HCEC 1CT (cell line): ENCODE results near the gene MAML1.
"Not testable (repeated sequence)": the region's sequence is repeated elsewhere in the genome, so short reads cannot be mapped to it uniquely, and the experiment has no call there.

Experiments used
- DNase-seq: peaks from one replicate; pipeline ENCODE4 v3.0.0-alpha.2; 2017

The MAML1 gene

DNA sequence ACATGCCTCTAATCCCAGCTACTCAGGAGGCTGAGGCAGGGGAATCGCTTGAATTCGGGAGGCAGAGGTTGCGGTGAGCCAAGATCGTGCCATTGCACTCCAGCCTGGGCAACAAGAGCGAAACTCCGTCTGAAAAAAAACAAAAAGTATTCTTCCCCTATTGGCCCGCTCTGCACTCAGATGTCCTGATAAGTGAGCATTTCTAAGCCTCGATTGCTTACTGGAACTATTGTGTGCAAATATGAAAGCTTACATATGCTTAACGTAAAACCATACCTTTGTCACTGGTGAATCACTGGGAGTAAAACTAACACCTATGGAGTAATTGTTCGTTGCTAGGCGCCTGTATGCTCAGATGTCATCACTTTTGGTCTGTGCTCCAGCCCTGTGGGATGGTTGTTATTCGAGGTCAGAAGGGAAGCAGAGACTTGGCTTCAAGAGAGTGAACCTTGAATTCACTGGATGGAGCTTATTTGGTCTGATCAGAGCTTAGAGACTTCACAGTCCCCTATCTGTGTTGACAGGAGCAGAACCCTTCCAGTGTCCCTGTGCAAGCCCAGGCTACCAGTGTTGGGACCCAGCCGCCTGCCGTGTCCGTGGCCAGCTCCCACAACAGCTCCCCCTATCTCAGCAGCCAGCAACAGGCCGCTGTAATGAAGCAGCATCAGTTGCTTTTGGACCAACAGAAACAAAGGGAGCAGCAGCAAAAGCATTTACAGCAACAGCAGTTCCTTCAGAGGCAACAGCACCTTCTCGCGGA, 35.9 kb downstream of the MAML1 start:
- no peak for DNase-seq

DNA sequence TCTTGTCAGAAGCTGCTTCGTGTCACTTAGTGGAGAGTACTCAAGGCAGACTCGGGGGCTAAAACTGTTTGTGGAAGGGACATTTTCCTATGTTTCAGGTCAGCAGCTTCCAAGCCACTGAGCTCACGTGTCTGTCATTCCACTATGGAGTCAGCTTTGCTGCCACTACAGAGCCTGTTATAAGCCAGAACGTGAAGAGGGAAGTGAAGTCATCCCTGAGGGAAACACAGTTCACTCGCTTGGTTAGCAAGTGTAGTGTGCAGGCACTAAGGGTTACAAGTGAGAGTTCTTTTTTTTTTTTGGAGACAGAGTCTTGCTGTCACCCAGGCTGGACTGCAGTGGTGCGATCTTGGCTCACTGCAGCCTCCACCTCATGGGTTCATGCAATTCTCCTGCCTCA, 36.6 kb downstream of the MAML1 start:
- DNase-seq = no peak

DNA sequence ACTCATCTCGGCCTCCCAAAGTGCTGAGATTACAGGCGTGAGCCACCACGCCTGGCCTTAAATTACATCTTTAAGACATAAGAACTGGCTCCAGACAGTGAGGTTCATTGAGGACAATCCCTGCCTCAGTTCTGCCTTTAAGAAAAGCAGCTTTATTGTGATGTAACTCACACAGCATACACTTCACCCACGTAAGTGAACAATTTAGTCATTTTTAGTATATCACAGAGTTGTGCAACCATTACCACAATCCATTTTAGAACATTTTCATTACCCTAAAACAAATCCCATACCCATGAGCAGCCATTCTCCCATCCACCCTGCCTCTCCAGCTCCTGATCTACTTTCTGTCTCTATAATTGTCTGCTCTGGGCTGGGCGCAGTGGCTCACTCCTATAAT, 37.2 kb downstream of the MAML1 start:
- DNase-seq = no peak

DNA sequence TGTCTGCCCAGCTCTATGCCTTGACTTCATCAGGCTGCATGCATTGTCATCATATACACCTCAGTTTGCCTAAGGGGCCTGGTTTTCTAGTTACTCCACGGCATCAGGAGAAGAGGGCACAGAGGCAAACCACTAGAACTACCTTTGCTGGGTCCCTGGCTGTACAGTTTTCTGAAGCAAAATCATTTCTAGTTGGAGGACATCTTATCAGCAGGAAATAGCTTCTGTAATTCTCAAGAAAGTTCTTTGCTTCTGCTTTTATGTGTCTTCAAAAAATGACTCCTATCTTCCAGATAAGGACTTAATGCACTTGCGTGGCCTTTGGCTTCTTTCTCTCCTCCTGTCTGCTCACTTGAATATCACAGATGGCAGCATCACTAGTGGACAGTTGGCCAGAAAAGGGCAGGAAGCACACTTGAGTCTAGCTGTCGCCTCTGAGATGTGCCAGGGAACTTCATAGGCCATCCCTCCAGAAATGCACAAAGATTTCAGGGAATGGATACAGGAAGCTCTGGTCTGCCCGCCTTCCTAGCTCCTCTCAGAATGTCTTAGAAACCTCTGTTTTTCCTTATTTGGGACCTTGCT, 38.8 kb downstream of the MAML1 start:
- DNase-seq = no peak

DNA sequence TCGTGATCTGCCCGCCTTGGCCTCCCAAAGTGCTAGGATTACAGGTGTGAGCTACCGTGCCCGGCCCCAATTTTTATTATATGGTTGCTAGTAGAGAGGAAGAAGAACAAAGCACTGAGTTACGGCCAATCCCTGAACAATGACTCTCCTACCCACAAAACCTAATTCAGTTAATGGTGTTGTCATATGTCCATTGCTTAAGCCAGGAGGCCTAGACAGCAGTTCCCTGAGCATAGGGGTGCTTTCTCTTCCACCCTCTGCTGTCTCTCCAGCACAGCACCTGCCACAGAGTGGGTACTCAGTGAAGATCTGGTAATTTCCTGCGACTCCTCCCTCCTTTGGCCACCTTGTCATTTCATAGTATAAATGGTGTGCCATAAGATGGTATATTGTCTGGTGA, 39.7 kb downstream of the MAML1 start:
- DNase-seq = no peak

DNA sequence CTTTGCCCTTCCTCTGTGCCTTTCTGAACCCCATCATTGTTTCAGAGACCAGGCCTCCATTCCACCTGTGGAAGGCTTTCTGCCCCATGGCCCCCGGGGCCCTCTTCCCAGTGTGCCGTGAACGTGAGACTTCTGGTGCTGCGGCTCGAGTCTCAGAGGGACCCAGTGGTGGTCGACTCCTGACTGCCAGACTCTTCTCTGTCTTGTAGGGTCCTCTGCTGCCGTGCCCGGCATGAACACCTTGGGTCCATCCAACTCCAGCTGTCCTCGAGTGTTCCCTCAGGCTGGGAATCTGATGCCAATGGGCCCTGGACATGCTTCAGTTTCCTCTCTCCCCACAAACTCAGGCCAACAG, 41.0 kb downstream of the MAML1 start:
- no peak for DNase-seq

- no peak for DNase-seq
Measured at GRCh38 chr5:179774442-179774841, 41.8 kb downstream of the MAML1 start.

DNA sequence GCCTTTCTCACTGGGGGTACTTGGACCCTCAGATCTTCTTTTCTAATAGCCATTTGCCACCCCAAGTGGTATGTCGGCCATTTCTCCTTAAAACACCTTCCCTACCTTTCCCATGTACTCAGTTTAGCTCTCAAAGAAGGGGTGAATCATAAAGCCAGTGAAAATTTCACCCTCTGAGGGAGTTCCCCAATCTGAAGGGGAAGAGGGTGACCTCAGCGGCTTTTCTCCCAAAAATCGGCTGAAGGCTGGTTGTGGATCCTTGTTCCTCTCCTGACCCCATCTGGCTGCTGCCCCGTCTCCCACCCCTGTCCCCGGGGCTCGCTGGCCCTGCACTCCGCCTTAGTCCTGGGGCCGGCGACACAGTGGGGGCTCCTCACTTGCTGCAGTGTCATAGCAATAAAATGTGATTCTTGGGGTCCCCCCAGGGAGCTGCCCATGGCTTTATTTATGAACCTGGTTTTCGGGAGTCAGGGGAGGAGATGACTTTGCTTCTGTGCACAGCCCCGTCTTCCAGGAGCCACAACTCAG, 43.9 kb downstream of the MAML1 start:
- no peak for DNase-seq

DNA sequence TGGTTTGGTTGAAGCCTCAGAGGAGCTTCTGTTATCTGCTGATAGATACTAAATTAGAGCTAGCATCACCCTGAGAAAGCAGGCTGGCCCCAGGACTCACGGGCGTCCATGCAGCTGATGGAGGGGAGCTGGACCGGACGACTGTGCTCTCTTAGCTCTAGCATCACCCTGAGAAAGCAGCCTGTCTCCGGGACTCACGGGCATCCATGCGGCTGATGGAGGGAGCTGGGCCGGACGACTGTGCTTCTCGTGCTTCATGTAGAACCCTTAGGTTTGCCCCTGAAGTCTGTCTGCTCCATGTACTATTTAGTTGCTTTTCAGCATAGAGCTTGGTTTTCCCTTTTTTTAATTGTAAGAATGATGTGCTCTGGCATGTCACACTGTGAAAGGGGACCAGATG, 44.8 kb downstream of the MAML1 start:
- no peak for DNase-seq

DNA sequence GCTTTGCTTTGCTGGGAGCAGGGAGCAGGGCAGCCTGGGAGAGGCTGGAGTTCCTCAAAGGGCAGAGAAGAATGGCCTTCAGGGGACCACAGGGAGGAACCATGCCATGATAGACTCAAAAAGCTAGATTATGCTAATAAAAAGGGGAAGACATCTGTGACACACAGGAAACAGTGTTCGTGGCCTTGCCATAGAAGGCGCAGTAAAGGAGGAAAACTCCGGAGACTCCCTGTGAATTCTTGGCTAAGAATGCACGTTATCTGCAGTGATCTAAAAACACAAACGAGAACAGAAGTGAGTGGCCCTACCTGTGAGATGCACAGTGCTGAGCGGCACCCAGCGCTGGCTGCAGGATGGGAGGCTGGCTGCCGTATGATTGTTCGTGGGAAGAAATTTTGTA, 45.3 kb downstream of the MAML1 start:
- DNase-seq = no peak

GRCh38 chr5:179778591-179778990, 46.0 kb downstream of the MAML1 start:
- DNase-seq = no peak

DNA sequence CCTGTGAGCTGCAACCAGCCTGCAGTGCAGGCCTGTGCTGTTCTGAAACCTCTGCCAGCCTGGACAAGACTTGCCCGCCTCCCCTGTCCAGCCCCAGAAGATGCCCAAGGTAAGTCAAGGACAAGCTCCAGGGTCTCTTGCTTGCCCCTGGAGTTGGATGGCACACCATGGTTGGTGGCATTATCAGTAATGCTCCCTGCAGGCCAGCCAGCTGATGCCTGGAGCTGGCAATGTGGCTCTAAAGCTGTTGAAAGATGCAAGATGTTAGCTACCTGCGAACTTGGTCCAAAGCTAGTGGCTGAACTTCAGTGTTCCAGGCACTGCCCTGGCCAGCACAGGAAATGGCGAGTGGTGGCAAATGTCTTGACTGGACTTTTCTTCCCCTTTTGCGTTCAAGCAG, 47.2 kb downstream of the MAML1 start:
- no peak for DNase-seq

- DNase-seq = no peak
Measured at GRCh38 chr5:179780362-179780761, 47.7 kb downstream of the MAML1 start.

DNA sequence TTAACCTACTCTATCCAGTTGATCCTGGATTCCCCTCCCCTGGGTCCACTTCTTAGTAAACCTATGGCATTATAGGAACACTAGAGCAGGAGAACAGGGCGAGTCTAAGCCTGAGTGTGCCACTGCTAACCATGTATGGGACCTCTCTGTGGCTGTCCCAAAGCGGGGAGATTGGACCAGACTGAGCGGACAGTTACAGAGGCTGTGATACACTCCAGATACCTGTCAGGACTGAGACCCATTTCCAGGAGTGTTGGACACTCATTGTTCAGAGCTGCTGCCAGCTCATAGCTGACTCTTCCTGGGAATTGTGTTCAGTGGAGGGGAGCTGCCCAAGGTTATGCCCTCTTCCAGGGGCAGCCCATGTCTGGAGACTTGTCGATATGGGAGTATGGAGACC, 49.2 kb downstream of the MAML1 start:
- no peak for DNase-seq

- DNase-seq = no peak
Measured at GRCh38 chr5:179783128-179783527, 50.5 kb downstream of the MAML1 start.

DNA sequence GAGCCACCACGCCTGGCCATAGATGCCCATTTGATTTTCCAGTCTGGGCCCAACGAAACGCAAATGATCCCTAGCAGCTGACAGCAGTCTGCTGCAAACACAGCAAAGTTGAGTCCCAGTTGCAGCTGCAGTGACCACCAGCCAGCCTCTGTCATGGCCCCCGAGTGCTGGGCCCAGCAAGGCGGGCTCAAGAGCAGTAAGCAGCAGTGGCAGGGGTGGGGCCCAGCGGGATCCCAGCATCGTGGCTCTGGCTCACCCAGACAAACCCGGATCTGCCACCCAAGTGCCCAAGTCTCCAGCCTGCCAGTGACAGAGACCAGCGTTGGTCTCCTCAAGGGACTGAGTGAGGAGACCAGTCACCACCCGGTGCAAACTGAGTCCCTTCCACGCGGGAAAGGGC, 54.2 kb downstream of the MAML1 start:
- DNase-seq = no peak

DNA sequence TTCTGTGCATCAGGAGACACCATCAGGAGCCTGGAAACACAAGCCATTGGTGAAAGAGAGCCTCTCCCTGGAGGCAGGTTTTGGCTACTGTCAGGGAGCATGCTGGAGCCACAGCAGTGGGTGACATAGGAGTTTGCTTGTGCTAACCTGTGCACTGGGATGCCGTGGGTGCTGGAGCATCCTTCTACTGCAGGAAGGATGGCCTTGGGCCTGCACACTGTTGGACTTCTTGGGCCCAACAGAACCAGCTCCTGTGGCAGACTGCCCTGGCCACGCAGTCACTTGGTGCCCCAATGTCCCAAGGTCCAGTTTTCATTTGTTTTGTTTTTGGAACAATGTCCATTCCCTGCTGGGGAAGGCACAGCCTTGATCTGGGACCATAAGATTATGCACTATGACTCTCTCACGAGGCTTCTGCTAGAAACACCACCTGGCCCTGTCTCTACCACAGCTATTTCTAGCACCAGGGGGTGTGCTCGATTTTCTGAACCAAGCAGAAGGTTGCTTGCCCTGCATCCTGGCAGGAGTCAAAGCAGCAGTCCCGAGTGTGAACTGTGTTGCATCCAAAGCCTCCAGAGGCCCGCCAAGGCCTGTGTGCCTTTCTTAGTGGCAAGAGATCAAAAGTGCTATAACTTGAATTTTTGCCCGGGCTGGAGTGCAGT, 55.7 kb downstream of the MAML1 start:
- no peak for DNase-seq

DNA sequence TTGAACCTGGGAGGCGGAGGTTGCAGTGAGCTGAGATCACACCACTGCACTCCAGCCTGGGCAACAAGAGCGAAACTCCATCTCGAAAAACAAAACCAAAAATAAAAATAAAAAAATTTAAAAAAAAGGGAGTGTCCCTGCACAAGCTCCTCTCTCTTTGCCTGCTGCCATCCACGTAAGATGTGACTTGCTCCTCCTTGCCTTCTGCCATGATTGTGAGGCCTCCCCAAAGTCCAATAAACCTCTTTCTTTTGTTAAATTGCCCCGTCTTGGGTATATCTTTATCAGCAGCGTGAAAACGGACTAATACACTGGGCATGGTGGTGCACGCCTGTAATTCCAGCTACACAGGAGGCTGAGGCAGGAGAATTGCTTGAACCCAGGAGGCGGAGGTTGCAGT, 56.7 kb downstream of the MAML1 start:
- not testable (repeated sequence) for DNase-seq

DNA sequence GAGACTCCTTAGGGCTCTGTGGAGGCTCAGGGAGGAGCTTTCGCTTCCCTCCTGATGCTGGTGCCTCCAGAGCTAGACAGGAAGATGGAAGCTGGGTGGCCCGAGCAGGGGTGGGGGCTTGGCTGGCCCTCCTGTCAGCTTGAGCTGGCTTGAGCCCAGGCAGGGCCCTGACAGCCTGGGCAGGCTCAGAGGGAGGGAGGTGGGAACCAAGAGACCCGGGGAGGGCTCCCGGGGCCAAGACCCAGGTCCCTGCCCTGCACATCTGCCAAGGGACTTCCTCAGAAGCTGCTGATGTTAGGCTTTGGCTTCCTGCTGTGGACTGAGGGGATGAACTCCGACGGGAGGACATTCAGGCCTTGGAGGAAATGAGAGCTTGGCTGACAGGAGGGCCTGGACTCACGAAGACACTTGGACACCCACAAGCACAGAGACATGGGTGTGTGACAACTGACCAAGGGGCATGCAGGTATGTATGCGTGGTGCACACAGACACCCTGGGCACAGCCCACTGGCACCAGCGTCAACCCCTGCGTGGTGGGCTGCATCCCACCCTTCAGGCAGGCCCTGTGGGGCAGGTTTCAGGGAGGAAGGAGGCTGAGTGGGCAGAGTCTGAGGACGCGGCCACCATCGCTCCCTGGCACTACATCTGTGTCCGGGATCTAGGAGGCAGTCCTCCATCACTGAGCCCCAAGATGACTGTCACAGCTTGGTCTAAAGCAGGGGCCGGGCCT, 59.4 kb downstream of the MAML1 start:
- no peak for DNase-seq

GRCh38 chr5:179792612-179793467, 60.2 kb downstream of the MAML1 start:
- no peak for DNase-seq

DNA sequence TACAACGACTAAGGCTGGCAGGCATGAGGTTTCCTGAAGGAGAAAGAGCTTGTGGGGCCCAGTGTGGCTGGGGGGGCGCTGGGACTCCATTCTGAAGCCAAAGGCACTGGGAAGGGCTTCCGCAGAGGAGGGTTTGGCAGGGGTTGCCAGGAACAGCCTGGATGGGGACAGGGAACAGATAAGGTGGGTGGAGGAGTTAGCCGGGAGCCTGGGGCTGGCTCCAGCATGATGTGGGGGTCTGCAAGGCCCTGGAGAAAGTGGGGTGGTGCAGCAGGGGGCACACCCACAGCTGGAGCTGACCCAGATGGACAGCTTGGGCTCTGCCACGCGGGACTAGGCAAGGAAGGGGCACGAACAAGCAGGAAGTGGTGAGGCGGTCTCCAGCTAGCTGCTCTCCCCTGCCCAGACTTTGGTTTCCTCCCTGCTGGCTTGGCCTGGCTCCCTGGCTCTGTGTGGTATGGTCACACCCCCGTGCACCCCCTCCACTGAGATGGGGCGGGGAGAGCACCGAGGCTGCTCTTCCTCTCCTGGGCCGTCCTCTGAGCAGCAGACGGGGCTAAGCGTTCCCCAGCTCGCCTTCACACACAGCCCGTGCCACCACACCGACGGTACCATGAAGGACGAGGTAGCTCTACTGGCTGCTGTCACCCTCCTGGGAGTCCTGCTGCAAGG, 61.0 kb downstream of the MAML1 start, which contains the start of gene LTC4S:
TSS of gene LTC4S (plus strand) at position 519 of the 672 bp plus-strand sequence. CDS start at position 614, 95 bp downstream.
- DNase-seq = no peak

DNA sequence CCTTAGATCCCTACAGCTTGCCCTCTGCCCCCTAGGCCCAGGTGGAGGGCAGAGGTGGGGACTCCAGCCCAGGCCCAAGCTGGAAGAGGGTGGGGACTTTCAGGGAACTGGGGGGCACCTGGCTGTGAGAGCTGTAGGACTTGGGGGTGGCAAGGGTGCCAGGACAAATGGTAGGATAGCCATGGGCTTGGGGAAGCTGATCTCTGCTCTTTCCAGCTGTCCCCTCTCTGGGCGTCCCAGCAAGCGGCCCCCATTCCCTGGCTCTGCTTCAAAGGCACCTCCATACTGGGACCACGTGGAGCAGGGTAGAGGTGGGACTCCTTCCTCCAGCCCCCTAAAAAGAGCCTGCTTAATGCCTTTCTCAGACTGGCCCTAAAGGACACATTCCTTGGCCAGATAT, 61.5 kb downstream of the MAML1 start:
- no peak for DNase-seq
